Parathyroid adenoma (tissue), 2 donors: ENCODE measurements around the gene AADACL4.

Experiments used
- H2AFZ ChIP-seq: fragments of 300-600 bp; sonication (generic); one replicate; pipeline ENCODE4 v1.7.0; 2017; ENCODE audit warnings: antibody characterized with exemption, mild to moderate bottlenecking
- H3K27ac ChIP-seq: fragments of 300-600 bp; sonication (generic); one replicate; pipeline ENCODE4 v1.7.0; 2017
- H3K27me3 ChIP-seq: fragments of 300-600 bp; sonication (generic); one replicate; pipeline ENCODE4 v1.7.0; 2017; ENCODE audit warnings: low read length; ENCODE audit not compliant: control insufficient read depth, insufficient read depth
- H3K36me3 ChIP-seq: fragments of 300-600 bp; sonication (generic); one replicate; pipeline ENCODE4 v1.7.0; 2017; ENCODE audit warnings: low read length; ENCODE audit not compliant: control insufficient read depth, insufficient read depth
- H3K4me1 ChIP-seq: fragments of 300-600 bp; sonication (generic); one replicate; pipeline ENCODE4 v1.7.0; 2017; ENCODE audit warnings: control low read depth
- H3K4me2 ChIP-seq: fragments of 300-600 bp; sonication (generic); one replicate; pipeline ENCODE4 v1.7.0; 2017; ENCODE audit warnings: low read length
- H3K4me3 ChIP-seq: fragments of 300-600 bp; sonication (generic); one replicate; pipeline ENCODE4 v1.7.0; 2017; ENCODE audit warnings: low read depth, low read length
- H3K79me2 ChIP-seq: fragments of 300-600 bp; sonication (generic); one replicate; pipeline ENCODE4 v1.7.0; 2017; ENCODE audit warnings: control low read depth
- H3K9ac ChIP-seq: fragments of 300-600 bp; sonication (generic); one replicate; pipeline ENCODE4 v1.7.0; 2017; ENCODE audit warnings: mild to moderate bottlenecking
- H3K9me3 ChIP-seq: fragments of 300-600 bp; sonication (generic); one replicate; pipeline ENCODE4 v1.7.0; 2017; ENCODE audit warnings: low read length; ENCODE audit not compliant: control insufficient read depth
- CTCF ChIP-seq: fragments of 300-600 bp; sonication (generic); IDR thresholded peaks from one replicate; pipeline ENCODE4 v1.7.0; 2017; ENCODE audit warnings: antibody characterized with exemption, mild to moderate bottlenecking
- donor health status: primary hyperparathyroidism.

Gene AADACL4

GRCh38 chr1:12604114-12604874 is 39.6 kb upstream of the AADACL4 start:
- H3K4me2 ChIP-seq, result peak overlapping the region; percentile 51
- no peaks in the 10 kb centered on the region for H3K27me3 ChIP-seq
- H3K79me2 ChIP-seq, result no peaks in the 10 kb centered on the region
- H3K4me1 ChIP-seq, result peaks cover 15% of the 10 kb centered on the region
- no peak for TF ChIP-seq CTCF
- peak overlapping the region; percentile 36 for H3K27ac ChIP-seq
- no peak overlapping the region for H3K4me3 ChIP-seq
- no peak overlapping the region for H3K9ac ChIP-seq
- no peaks in the 10 kb centered on the region for H3K36me3 ChIP-seq
- H3K9me3 ChIP-seq, result no peaks in the 10 kb centered on the region
- no peak overlapping the region for H2AFZ ChIP-seq

- H3K4me2 ChIP-seq, result no peak overlapping the region
- H3K9me3 ChIP-seq, result no peaks in the 10 kb centered on the region
- TF ChIP-seq CTCF, result no peak
- no peaks in the 10 kb centered on the region for H3K36me3 ChIP-seq
- H3K79me2 ChIP-seq, result no peaks in the 10 kb centered on the region
- H3K27ac ChIP-seq, result no peak overlapping the region
- H2AFZ ChIP-seq, result no peak overlapping the region
- peaks cover 15% of the 10 kb centered on the region for H3K4me1 ChIP-seq
- H3K9ac ChIP-seq, result no peak overlapping the region
- no peaks in the 10 kb centered on the region for H3K27me3 ChIP-seq
- no peak overlapping the region for H3K4me3 ChIP-seq
These were observed 38.9 kb upstream of the AADACL4 start for GRCh38 chr1:12604986-12605385.

GRCh38 chr1:12607263-12607662 is 36.6 kb upstream of the AADACL4 start:
- TF ChIP-seq CTCF, result no peak
- H3K4me2 ChIP-seq, result no peak overlapping the region
- no peak overlapping the region for H2AFZ ChIP-seq
- H3K9me3 ChIP-seq, result no peaks in the 10 kb centered on the region
- H3K4me1 ChIP-seq, result peaks cover 7% of the 10 kb centered on the region
- H3K9ac ChIP-seq, result no peak overlapping the region
- H3K79me2 ChIP-seq, result no peaks in the 10 kb centered on the region
- H3K27me3 ChIP-seq, result no peaks in the 10 kb centered on the region
- H3K36me3 ChIP-seq, result no peaks in the 10 kb centered on the region
- H3K27ac ChIP-seq, result no peak overlapping the region
- no peak overlapping the region for H3K4me3 ChIP-seq

GRCh38 chr1:12608311-12608957 is 35.5 kb upstream of the AADACL4 start:
- peaks cover 7% of the 10 kb centered on the region for H3K4me1 ChIP-seq
- H3K27me3 ChIP-seq, result no peaks in the 10 kb centered on the region
- H3K4me3 ChIP-seq, result no peak overlapping the region
- no peak overlapping the region for H3K4me2 ChIP-seq
- H2AFZ ChIP-seq, result no peak overlapping the region
- H3K9ac ChIP-seq, result no peak overlapping the region
- TF ChIP-seq CTCF, result no peak
- H3K36me3 ChIP-seq, result no peaks in the 10 kb centered on the region
- no peaks in the 10 kb centered on the region for H3K9me3 ChIP-seq
- no peak overlapping the region for H3K27ac ChIP-seq
- H3K79me2 ChIP-seq, result no peaks in the 10 kb centered on the region
